HG03558 (cell line): ENCODE data around the gene INSYN2A.

Experiments used
- ATAC-seq: cut with Tn5 transposase; IDR thresholded peaks from one replicate; pipeline ENCODE4 v1.9.1; 2021; ENCODE audit warnings: moderate number of reproducible peaks; ENCODE audit not compliant: unreplicated experiment; ENCODE audit errors: extremely low read depth

INSYN2A gene

DNA sequence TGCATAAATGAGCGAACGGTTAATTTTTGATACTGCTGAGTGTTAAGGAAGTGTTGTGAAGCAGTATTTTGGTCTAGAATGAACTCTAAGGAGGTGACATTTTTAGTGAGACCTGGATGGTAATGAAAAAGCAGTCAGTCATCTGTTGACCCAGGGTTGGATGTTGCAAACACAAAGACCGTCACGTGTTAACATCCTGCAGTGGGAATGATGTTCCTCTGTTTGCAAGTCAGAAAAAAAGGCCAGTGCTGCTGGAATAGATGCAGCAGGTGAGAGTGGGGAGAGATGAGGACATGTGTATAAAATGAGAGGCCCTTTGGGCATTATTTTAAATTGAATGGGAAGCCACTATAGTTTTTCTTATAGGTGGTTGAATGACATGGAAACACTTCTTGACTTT lies 39.3 kb downstream of the INSYN2A start:
- ATAC-seq = no peak

DNA sequence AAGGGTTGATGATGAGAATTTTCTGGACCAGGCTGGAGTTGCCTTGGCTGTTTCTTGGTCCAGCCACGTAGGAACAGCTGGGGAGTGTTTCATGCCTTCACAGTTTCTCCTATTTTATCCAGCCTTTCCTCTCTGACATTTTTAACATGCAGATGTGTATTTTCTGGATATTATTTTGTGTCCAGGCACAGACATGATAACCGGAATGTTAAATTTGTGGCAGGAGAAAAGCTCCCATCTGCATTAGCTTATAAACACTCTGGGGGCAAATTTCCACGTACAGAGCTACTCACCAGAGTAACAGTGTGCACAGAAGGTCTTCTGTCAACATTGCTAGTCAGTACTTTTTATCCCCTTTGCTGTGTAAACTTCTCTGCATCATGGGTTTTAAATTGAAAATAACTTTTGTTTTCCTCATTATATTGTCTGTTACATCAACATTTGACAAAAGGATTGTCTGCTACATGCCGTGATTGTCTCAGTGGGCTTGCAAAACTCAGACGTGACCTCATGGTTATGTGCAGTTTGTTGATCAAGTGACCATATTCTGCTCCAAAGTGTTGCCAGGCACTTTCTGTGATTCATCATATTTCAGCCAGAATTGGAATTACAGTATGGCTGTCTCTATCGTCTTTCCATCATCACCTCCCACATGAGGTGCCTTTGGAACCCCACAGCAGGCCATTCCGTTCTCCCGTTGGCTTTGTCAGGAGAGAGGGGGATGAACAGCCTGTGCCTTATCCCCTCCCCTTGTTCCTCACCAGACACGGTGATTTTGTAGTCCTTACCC lies 41.4 kb downstream of the INSYN2A start:
- ATAC-seq = no peak

DNA sequence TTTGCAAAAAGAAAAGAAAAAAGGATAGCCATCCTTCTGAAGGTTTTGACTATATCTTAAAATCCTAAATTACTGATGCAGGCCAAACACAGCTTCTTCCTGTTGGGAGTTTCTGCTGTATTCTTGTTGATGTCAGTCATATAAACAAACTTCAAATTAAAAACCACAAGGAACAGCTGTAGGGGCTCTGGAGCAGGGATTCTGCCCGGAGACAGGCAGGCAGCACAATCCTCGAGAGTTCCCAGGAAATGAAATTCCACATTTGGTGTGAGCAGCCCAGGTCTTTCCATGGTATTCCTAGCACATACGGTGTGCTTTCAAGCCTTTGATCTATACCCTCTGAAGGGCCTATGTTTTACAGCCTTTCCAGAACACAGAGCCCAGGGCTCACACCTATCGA lies 43.2 kb downstream of the INSYN2A start:
- ATAC-seq = no peak

DNA sequence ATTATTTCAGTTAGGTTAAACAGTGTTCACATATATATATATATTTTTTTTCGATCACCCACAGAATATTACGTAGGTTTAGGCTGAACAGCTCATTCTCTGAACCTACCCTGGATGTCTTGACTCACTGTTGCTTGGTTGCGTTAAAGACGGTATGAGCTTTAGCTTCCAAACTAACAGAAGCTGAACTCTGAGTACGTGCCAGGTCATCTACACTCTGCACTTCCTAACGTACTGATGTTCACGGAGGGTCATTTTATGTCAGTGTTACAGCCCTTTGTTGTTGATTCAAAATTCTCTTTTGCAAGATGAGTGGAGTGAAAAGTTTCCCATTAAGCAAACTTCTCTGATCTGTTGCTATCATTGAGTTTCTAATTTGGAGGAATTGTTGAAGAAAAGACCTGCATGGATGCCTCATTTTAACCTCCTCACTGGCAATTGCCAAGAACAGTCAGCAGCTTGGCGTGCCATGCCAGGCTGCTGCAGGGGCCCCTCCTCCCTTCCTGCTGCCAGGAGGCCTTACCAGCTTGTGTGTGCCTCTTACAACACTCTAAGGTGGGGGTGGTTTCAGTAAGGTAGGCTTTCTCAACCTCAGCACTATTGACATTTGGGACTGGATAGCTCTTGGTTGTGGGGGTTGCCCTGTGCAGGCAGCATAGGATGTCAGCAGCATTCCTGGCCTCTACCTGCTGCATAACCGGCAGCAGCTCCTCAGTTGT lies 44.3 kb downstream of the INSYN2A start:
- no peak for ATAC-seq

DNA sequence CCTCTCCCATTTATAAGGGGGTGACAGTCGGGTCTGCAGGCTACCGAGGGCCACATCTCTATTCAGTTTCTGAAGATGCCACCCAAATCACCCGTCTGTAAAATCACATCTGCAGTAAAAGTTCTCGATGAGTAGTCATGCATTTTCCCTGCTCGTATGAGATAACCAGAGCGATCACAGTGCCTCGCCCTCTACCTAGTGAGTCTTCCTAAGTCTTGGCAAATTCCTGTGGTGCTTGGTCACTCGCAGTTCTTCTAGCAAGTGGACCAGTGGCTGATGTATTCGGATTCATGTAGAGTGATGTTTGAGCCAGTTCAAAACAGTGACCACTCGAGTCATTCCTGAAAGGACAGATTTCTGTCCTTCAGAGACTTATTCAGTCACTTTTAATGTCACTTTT lies 44.9 kb downstream of the INSYN2A start:
- ATAC-seq = no peak

DNA sequence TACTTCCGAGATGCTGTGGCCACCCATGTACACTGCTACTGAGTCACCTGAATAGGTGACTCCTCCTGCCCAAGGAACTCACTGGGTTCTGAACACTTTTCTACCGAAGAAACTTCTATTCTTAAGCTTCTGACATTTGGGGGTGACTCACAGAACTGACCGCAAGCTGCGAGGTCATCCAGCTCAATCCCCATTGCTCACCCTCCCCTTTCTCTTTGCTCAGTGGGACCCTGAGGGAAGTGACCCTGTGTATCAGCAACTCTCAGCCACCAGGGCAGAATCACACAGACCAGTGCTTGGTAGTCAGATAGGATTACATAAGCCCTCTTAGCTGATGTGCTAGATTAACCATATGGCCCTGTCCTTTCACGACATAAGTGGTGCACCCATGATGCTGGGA lies 46.3 kb downstream of the INSYN2A start:
- no peak for ATAC-seq

DNA sequence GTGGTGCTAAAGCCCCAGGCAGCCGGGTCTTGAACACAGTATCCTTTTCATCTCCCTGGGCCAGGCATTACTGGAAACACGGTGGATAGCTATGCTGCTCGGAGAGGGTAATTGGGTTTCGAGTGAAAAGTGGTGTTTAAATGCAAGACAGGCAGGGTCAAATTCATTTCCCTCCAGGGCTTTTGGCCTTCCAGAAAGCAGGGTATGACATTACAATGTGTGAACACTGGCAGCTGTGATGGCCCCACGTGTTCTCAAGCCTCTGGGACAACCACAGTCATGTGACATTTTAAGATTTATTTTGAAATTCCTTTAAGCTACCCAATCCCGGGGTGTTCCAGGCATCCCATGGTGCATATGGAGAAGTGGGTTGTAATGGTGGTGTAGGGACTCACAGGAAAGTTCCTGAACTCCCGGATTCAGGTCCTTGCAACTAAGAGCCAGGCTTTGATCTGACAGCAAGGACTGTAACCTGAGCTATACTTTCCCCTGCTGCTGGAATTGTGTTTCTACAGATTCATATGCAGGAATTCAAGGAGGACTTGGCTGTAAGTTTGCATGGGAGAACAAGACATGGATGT lies 46.8 kb downstream of the INSYN2A start:
- no peak for ATAC-seq

DNA sequence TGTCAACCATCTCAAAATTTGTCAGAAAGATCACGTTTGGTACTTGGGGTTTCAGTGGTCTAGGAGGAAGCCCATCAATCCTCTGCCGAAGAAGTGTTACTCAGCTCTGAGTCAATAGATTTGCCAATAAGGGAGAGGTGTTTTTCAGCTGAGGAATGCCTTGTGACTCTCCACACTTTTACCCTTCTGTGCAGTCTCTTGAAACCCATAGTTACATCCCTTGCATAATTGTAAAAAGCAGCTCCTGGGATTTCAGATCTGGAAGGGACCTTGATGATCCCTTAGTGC lies 47.5 kb downstream of the INSYN2A start:
- no peak for ATAC-seq

DNA sequence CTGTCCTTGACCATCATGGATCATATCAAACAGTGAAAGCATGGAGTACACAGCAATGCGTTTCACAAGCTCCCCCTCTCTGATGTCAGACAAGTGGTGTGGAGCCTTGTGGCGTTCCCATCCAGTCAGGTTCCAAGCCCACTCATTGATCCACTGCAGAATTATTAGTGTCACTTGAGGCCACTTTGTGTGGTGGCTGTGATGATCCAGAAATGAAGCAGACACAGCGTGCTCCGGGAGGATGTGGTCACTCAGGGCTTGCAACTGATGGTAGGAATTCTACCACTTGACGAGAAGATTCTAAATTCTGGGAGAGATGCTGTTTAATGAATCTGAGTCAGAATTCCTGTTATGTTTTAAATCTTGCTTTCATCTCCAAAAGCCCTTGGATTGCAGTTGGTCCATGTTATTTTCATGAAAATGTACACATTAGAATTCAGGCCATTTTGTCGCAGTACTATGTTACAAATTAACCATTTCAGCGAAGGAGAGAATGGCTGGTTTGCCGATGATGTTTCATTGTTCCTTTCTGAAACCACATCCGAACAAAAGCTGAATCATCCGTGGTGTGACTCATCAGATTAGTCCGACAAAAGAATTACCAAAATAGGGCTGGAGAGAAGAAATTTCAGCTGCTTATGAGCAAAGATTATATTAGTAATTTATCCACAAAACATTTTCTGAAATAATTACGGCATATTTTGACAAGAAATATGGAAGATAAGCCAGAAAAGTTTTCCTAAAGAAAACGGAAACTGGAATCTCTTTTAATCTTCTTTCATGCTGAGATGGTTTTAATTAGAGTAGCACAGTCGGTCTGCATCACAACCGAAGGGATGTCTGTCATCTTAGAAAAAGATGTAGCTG lies 48.1 kb downstream of the INSYN2A start:
- ATAC-seq = no peak

DNA sequence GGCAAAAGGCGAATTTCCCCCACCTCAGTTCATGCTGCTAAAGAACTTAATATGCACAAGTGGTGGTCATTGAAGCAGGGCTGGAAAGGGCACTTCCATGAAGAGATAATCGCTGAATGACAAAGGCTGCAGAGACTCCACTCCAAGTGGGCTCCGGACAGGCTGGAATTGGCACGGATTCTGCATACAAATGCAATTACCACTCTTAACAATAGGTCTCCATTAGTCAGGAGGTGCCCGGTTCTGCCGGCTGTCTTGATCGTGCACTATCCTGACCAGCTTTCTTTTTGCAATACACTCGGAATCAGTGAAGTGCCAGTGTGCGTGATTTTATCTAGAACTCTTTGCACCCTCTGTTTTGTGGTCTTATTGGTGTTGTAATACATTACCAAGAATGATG lies 49.7 kb downstream of the INSYN2A start:
- ATAC-seq = no peak
